Stimulated activated CD4-positive, alpha-beta T cell treated with anti-CD3 and anti-CD28 coated beads, TNF-alpha, amount 100 ng/mL, for 24 hours (primary cell): ENCODE measurements around the gene FKBP4.

ENCODE experiments used
- DNase-seq, 3 experiments: peaks; one replicate each; pipeline ENCODE4 v3.0.0-alpha.2; 2020; ENCODE audit warnings: low read depth in 3 of 3

FKBP4 gene

DNA sequence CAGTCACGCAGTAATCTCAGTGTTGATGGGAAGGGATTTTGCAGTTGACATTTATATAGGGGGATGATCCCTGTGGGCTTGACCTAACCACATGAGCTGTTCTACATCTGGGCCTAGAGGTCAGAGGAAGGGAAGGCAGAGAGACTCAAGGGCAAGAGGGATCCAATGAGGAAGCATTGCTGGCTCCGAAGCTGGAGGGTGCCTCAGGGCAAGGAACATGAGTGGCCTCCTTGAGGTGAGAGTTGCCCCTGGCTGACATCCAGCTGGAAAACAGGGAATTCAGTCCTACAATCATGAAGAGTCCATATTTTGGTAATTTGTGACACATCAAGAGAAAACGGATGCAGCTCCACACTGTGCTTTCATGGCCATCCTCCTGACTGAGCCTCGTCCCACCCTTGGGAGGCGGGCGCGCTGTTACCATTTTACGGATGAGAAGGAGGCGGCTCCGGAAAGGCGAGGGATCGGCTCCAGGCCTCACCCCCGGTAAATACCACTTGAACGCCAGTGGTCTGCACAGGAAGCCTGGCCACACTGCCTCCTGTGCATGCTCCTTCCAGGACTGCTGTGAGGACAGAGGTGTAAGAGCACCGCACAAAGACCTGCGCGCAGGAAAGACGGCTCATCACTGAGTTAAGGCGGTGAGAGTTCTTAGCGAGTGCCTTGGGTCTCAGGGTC is 18.5 kb upstream of the FKBP4 start:
- DNase-seq, result no peak

DNA sequence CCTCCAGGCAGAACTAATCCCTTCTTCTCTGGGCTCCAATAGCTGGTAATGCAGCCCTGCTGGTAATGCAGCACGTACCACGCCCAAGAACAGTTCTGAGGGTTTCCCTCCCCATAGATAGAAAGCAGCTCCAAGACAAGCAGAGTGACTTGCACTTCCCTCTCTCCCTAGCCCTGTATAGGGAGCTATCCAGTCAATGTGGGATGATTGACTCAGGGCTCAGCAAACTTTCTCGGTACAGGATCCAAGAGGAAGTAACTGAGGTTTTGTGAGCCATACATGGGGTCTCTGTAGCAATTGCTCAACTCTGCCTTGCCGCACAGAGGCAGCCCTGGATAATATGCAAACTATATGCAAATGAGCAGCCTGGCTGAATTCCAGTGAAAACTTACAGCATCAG is 15.5 kb upstream of the FKBP4 start:
- DNase-seq, result no peak

DNA sequence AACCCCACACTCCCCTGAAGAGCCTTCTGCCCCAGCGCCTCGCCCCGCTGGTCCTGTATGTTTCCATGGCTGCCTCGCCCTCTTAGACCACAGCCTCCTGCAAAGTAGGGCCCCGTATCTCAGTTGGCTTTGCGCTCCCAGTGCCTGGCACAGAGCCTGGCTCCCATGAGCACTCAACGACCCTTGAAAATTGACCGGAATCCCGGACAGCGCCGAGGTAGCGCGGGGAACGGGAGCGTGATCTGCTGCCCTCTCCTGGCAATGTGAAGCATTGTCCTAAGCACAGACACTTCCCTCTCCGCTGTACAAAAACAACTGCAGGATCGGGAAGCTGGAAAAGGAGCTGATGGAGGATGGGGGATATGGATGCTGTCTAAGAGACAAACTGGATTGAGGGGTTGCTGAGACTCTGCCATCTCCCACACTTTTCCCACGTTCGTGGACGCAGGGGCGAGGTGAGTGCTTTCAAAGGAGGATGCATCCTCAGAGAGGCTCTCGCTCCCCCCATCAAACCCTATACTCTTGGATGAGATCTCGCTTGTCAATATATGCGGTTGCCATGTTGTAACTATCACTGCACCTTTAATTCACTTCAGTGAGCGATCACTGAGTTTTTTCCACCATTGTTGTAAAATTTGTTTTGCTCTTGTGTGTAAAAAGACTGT is 10.7 kb upstream of the FKBP4 start:
- DNase-seq, result peak in 1 of 3 experiments; percentile 31

DNA sequence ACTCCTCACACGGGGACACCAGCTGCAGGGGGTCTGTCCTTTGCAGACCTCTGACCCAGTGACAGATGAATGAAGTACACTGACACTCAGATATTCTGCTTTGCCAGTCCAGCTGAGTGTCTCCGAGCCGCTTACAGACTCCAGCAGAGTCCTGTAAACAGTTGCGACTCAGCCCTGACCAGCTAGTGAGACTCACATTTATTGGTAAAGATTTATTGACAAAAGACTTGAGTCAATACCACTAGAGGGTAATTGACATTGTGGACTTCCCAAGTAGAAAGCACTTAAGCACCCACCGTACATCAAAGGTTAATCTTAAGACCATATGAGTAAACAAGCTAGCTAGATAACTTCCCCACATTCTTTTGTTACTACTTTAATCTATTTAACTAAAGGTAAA is 9.8 kb upstream of the FKBP4 start:
- DNase-seq, result no peak

DNA sequence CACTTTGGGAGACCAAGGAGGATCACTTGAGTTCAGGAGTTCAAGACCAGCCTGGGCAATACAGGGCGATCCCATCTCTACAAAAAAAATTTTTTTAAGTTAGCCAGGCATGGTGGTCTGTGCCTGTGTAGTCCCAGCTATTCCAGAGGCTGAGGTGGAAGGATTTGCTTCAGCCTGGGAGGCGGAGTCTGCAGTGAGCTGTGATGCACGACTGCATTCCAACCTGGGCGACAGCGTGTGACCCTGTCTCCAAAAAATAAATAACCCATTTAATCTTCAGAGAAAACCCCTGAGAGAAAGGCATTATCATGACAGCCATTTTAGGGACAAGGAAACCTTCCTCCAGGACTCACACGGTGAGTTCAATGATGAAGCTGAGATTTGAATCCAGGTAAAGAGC is 3.7 kb upstream of the FKBP4 start:
- no peak for DNase-seq

DNA sequence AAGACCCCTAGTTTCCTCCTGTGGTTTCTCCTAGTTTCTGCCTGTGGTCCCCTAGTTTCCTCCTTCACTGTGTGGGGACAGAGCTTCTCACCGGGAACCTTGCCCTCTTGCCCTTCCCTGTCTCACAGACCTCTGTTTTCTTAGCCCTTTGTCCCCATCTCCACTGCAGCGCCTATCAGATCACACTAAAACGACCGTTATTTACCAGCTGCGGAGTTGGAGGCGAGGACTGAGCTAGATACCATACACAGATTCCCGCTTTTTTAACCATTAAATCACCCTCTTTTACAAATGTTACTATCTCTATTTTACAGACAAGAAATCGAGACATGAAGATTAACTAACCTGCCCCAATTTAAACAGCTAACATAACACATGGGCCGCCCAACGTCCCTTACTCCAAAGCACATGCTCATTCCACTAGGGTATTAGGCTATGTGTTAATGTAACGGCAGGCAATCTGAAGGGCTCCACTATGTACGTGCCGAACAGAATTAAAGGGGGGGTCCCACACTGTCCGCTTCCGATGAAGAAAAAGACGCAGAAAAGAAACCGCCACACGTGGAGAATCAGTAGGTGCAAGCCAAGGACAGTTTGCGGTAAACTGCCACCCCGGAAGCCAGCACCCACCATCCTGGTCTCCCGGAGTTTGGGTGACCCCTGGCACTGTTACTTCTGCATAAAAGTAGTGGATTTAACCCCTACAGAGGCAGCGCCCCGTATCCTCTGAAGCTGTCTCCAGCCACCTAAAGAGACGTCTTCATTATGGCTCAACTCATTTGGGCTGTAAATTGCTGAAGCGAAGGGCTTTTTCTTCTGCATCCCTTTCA is 1.9 kb upstream of the FKBP4 start:
- DNase-seq, result no peak

DNA sequence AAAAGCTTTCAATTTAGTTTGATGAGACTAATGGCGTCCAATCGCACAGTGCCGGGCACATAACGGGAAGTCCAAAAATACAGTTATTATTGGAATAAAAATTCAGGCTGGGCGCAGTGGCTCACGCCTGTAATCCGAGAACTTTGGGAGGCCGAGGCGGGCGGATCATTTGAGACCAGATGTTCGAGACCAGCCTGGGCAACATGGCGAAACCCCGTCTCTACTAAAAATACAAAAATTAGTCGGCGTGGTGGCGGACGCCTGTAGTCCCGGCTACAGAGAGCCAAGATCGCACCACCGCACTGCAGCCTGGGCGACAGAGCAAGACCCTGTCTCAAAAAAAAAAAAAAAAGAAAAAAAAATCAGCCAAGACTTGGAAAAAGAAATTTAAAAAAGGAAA is 1.2 kb upstream of the FKBP4 start:
- DNase-seq, result no peak

DNA sequence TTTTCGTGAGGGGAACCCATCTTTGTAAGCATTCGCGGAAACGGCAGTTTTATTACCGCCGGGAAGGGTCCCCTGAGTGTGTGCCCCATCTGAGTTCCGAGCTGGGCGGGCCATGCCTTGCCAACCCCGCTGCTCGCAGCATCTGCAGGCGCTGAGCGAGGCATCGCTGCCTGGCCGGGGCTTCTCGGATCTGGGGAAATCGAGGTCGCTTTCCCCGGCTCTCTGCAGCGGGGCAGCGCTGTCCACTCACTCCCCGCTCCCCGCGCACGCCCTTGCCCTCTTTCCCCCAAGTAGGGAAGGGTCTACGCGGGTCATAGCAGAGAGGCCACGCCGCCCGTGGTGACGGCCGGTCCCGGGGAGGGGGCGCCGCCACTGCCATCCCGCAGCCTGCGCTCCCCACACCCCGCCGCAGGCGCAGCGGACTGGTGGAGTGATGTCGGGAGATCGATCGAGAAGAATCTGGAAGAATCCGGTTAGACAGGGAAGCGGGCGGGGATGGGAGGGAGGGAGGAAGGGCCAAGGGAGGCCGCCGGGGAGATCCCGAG is 507 bp upstream of the FKBP4 start:
- peak in 2 of 3 experiments; percentile 19 to 23 for DNase-seq

DNA sequence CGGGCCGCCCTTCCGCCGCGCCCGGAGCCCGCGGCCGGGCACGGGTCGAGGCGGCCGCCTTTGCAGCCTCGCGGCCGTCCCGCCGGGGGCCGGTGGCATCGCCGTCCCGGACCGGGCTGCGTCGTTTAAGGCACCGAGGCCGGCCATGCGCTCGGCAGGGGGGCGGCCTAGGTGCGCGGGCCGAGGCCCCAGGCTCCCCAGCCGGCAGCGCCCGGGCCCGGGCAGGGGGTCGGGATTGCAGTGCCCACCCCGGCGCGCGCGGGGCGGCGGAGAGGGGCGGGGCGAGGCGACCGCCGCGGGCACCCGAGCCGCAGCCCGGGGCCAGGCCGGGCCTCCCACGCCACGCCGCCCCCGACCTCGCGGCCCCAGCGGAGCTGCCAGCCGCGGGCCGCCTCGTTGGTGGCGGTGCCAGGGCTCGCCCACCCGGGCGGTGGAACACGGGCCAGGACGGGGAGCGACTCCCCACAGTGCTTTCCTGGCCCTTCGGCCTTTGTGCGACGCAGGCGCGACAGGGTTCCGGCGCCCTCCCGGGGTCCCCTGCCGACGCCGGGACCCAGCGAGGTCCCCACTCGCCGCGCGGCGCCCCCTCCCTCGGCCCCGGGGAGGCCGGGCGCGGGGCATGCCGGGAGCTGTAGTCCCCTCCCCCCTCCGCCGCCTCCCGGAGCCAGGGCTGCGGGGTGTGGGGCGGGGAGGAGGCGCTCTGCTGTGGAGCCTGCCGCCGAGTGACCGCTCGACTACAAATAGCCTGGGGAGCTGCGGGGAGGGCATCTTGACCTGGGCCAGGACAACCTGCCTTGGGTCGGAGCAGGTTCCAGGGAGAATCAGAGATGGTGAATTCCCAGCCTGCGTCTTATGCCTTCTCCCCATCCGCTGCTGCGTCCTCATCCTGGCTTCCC is 769 bp downstream of the FKBP4 start:
- peak; percentile 40 to 70 (median 55) for DNase-seq

DNA sequence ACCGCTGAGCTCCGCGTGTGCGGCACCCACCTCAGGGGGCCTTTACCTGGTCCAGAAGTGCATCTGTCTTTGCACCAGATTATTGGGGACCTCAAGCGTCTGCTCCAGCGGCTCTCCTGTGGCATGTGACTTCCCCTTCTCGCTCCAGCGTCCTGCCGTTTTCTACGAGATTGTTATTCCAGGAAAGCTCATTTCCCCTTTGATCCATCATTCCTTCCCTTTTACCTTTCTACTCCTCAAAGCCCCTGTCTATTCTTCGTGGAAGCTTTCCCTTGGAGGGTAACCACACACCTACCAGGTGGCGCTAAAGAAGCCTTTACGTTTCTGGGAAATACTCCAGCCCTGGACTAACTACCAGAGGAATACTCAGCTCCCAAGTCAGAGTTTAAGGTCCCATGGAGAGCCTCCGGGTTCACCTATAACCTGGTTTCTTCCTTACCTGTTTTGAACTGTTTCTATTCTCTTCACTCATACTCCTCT is 1.5 kb downstream of the FKBP4 start:
- no peak for DNase-seq

DNA sequence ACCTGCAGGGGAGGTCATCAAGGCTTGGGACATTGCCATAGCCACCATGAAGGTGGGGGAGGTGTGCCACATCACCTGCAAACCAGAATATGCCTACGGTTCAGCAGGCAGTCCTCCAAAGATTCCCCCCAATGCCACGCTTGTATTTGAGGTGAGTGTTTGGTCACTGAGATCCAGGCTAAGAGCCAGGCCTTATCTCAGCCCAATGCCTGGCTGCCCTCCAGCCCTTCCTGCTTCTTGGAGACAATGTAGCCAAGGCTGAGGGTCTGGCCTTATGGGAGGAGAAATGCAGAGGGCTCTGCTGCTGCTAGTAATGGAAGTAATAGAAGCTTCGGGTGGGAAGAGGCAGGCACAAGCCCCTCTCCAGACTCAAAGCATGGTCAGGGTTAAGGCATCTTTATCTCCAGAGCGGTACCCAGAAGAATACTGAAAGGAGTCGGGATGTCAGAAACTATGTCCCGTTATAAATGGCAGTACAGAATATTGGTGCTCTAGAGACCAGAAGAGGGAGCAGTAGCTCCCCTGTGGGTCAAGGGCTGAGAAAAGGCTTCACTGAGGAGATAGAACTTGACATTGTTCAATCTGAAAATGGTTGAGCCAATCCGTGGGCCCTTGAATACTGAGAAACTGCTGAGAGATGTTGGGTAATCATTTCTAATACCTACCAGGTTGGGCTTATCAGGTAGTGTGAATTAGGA is 3.1 kb downstream of the FKBP4 start:
- DNase-seq, result no peak

DNA sequence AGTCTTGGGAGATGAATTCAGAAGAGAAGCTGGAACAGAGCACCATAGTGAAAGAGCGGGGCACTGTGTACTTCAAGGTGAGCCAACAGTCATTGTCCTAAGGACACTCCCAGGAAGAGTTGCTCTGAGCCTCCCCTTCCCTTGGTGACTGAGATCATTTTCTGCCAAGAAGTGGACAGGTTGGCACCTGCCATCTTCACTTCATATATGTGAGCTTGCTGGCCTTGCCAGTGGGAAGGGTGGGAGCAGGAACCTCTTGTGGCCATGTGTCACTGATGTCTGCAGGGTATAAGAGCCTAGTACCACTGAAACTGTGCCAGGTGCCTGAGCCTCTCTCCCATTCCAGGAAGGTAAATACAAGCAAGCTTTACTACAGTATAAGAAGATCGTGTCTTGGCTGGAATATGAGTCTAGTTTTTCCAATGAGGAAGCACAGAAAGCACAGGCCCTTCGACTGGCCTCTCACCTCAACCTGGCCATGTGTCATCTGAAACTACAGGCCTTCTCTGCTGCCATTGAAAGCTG is 5.3 kb downstream of the FKBP4 start:
- DNase-seq, result no peak

DNA sequence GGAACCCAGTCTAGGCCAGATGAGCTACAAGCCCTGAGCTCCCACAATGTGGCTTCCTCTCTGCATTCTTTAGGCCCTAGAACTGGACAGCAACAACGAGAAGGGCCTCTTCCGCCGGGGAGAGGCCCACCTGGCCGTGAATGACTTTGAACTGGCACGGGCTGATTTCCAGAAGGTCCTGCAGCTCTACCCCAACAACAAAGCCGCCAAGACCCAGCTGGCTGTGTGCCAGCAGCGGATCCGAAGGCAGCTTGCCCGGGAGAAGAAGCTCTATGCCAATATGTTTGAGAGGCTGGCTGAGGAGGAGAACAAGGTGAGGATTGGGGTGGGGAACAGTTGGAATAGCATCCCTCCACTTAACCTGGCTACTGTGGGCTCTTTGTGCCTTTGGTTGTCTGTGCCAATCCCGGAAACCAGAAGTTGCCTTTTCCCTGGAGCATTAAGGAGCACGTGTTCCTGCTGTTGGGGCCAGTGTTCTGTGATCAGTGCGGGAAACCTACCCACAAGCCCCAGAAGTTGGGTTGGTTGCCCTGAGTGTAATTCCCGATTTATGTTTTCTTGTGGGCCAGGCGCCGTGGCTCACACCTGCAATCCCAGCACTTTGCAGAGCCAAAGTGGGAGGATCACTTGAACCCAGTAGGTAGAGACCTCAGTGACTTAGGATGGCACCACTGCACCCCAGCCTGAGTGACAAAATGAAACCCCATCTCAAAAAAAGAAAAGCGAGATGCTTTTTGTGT is 6.4 kb downstream of the FKBP4 start:
- no peak for DNase-seq

DNA sequence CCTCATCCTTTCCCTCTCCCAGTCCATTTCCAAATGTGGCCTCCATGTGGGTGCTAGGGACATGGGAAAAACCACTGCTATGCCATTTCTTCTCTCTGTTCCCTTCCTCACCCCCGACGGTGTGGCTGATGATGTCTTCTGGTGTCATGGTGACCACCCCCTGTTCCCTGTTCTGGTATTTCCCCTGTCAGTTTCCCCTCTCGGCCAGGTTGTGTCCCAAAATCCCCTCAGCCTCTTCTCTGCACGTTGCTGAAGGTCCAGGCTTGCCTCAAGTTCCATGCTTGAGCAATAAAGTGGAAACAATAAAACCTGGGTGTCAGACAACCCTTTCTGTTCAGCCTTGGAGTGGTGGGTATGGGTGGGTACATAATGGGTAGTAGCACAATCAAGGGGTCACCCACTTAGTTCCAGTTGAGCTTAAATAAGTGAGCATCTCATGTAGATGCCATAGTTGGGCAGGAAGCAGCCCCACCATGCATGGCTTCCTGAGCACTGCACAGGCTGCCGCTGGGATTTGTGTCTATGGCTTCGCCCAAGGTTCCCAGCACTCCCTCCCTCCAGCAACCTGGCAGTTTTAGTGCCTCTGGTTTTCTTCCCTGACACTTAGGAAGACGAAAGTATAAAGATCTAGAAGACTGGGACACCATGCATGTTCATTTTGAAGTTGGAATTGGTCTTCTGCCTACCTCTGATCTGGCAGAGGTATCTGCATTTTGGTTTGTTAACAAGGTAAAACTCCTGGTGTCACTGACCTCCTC is 9.0 kb downstream of the FKBP4 start:
- no peak for DNase-seq

DNA sequence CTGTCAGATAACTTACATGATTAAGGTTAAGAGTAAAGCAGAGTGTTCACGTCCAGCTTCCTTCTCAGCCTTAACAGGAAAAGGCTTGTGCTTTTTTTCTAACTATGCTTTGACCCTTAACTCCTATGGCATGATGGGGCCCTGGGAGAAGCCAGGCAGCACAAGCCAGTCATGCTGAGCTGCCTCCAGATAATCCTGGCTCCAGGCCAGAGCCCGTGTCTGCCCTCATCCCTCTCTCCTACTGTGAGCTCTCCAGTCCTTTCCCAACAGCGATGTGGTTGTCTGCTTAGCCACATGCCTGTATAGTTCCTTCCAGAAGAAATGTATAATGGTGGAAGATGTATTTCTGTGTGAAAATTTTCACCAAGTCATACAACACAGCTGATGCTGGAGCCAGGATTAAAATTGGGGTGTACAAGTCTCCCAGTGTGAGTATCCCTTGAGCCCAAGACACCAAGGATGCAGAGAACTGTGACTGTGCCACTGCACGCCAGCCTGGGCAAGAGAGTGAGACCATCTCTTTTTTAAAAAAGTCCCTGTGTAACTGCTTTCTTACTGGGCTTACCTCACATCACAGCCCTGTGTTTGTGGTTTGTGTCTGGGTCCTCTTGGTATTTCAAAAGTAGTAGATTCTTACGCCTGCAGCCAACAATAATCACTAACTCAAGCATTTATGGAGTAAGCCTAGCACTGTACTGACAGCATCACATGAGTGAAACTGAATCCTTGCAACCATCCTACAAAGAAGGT is 9.8 kb downstream of the FKBP4 start:
- DNase-seq, result no peak

DNA sequence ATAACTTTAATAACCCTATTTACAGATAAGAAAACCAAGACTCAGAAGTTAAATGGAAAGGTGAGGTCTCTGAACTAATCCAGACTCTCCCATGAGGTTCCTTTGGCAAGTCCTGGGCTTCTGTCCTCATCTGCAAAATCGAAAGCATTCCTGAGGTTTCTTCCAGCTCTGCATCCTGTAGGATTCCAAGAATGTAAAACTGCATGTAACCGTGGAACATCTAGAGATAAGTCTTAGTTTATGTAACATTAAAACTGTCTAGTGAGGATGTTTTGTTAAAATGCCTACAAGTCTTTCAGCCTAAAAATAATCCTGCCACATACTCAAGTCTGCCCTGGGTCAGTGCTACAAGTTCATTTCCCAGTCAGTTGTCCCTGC is 10.4 kb downstream of the FKBP4 start:
- DNase-seq, result no peak

DNA sequence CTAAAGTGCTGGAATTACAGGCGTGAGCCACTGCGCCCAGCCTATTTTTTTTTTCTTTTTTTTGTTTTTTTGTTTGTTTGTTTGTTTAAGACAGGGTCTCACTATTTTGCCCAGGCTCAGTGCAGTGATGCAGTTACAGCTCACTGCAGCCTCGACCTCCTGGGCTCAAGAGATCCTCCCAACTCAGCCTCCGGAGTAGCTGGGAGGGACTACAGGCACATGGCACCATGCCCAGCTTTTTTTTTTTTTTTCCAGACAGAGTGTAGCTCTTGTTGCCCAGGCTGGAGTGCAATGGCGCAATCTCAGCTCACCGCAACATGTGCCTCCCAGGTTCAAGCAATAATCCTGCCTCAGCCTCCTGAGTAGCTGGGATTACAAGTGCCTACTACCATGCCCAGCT is 11.9 kb downstream of the FKBP4 start:
- DNase-seq, result no peak

DNA sequence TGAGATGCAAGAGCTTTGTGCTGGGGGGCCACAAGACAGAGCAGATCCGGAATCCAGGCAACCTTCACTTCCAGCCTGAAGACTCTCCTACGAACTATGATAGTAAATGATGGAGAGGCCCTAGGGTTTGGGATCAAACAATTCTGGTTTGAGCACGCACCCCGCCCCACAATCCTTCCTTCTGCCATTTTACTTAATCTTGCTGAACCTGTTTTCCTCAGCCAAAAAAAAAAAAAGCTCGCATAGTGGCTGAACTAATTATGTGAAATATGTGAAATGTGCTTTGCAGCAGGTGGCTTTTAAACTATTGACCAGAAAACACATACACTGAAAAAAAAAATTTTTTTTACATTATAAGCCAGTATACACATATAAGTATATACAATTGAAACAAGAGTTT is 17.0 kb downstream of the FKBP4 start:
- no peak for DNase-seq
